HuH-7 (cell line): ENCODE measurements around the gene UACA.
"Not testable (repeated sequence)": the region's sequence is repeated elsewhere in the genome, so short reads cannot be mapped to it uniquely, and the experiment has no call there.

Source experiments
- DNase-seq: peaks from one replicate; pipeline ENCODE4 v3.0.0; 2011; ENCODE audit warnings: low spot score

The UACA gene, protein sequence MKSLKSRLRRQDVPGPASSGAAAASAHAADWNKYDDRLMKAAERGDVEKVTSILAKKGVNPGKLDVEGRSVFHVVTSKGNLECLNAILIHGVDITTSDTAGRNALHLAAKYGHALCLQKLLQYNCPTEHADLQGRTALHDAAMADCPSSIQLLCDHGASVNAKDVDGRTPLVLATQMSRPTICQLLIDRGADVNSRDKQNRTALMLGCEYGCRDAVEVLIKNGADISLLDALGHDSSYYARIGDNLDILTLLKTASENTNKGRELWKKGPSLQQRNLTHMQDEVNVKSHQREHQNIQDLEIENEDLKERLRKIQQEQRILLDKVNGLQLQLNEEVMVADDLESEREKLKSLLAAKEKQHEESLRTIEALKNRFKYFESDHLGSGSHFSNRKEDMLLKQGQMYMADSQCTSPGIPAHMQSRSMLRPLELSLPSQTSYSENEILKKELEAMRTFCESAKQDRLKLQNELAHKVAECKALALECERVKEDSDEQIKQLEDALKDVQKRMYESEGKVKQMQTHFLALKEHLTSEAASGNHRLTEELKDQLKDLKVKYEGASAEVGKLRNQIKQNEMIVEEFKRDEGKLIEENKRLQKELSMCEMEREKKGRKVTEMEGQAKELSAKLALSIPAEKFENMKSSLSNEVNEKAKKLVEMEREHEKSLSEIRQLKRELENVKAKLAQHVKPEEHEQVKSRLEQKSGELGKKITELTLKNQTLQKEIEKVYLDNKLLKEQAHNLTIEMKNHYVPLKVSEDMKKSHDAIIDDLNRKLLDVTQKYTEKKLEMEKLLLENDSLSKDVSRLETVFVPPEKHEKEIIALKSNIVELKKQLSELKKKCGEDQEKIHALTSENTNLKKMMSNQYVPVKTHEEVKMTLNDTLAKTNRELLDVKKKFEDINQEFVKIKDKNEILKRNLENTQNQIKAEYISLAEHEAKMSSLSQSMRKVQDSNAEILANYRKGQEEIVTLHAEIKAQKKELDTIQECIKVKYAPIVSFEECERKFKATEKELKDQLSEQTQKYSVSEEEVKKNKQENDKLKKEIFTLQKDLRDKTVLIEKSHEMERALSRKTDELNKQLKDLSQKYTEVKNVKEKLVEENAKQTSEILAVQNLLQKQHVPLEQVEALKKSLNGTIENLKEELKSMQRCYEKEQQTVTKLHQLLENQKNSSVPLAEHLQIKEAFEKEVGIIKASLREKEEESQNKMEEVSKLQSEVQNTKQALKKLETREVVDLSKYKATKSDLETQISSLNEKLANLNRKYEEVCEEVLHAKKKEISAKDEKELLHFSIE (N-terminal part only)

GRCh38 chr15:70763120-70763949 lies at the start of gene UACA:
TSS of gene UACA (minus strand) at chr15:70763558. CDS start at chr15:70763407, 151 bp downstream.
- DNase-seq, result peak; percentile 93

DNA sequence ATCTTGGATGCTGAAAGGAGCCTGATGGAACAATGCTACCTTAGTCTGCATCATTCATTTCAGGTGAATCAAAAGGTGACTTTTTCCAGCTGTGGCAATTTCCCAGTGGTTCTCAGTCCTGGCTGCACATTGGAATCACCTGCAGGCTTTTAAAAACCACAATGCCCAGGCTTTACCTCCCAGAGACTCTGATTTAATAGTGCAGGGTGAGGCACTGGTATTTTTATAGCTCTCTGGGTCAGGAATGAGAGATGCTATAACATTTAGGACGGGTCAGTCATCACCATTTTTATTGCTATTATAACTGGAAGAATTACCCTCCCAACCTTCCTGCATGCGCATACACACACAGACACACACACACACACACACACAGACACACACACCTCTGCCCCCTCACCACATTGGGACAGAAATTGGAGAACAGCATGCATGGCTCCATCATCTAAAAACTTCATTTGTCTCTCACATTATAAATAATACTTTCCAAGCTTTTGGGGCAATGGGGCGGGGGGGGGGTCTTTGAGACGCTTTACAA lies 49.5 kb upstream of the UACA start:
- no peak for DNase-seq

- DNase-seq, result no peak
Observed at GRCh38 chr15:70810916-70811578, 47.7 kb upstream of the UACA start.

- DNase-seq, result no peak
Observed at GRCh38 chr15:70806992-70807712, 43.8 kb upstream of the UACA start.

GRCh38 chr15:70804388-70804787 lies 41.0 kb upstream of the UACA start:
- DNase-seq, result not testable (repeated sequence)

DNA sequence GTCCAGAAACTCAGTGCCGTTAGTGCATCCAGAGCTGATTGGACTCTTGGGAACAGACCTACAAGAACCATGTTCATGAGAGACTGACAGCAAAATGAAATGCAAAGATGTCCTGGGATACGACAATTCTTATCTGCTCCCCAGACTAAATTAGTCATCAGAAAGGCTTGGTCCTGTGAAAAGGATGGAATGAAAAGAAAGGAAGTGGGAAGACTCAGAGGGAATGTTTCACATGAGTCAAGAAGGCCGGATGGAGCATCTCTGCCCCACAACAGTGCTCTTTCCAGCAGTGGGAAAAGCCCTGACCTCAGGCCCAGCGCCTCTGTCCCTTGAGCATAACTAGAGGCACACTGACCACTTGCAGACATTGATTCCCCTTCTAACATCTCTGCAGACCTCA lies 39.3 kb upstream of the UACA start:
- DNase-seq, result no peak

DNA sequence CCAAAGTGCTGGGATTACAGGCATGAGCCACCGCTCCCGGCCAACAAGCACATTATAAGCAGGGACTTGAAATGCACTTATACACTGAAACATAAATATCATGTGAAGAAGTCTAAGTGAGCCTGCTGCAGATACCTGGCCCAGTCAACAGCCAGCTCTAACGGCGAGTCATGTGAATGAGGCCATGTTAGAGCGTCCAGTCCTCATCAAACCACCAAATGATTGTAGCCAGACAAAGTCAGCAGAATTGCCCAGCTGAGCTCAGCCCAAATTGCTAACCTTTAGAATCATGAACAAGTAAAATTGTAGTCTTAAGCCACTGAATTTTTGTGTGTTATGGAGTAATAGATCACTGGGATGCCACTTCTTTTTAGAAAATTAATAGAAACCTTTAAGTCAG lies 37.8 kb upstream of the UACA start:
- no peak for DNase-seq

DNA sequence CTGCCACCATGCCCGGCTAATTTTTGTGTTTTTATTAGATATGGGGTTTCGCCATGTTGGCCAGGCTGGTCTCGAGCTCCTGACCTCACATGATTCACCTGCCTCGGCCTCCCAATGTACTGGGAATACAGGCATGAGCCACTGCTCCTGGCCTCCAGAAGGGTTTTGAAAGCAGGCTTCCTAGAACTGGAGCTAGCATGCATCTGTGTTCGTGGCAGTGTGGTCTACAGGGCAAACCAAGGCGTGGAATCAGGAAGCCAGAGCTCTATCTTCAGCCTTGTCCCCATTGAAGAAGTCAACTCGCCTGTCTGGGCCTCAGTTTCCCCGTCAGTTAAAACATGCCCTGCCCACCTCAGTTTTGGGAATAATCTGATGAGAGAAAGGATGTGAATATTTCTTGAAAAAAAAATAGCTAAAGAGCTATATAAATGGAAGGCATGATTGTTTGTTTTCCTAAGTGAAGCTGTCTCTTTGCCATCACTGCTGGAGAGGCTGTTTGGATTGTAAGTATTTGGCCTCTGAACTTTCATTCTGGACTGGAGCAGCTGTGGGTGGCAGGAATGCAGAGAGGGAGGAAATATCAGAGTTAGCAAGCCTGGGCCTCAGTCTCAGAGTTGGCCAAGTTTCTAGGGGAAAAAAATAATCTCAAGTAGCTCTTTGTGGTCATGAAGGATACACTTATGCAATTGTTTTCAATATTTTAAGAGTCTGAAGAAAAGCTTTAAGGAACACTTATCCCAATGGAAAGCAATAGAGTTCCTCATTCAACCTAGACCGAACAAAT lies 36.5 kb upstream of the UACA start:
- DNase-seq, result no peak

DNA sequence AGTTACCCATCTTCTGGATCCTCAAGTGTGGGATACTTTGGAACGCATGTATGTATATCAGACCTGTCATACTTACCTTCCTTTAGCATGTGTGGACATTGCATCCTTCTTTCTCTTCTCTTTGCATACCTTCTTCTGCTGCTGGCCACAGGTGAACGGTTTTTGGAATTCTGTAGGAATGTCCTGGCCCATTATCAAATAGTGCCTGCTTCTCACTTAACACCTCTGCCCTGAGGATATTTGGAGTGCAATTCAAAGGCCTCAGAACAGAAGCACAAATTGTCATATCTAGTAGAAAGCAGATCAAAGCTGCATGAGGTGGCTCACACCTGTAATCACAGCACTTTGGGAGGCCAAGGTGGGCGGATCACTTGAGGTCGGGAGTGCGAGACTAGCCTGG lies 34.1 kb upstream of the UACA start:
- DNase-seq, result no peak

GRCh38 chr15:70796516-70797310 lies 33.4 kb upstream of the UACA start:
- DNase-seq, result no peak

- no peak for DNase-seq
Observed at GRCh38 chr15:70795311-70795665, 31.9 kb upstream of the UACA start.

DNA sequence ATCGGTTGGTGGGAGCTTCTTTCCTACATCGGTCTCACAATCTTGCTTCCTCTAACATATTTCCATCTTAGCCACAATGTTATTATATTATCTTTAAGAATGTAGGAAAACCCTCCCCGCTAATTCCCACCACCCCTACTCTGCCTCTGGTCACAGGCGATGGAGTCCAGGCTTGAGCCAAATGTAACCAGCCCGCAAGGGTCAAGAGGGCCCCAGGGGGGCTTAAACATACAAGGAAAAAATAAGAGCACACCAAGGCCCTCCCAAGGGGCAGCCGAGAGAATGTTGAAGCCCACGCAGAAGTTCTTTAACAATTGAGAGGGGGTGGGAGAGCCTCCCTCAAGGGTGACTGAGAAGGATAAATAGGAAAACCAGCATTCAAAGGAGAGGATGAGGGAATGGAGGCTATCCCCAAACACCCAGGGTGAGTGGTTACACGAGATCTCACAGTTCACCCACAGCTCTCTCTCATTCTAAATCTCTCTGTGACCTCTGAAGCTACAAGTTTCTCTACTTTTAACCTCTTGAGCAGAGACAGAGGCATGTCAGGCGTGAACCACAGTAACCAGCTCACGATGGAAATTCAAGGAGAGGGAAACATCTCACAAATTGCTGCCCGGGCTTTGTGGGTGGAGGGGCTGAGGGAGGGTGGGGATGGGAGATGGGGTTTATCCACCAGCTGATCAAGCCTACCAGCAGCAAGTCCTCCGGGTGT lies 31.4 kb upstream of the UACA start:
- no peak for DNase-seq

GRCh38 chr15:70793694-70794093 lies 30.3 kb upstream of the UACA start:
- DNase-seq, result no peak

- no peak for DNase-seq
Observed at GRCh38 chr15:70792171-70792573, 28.8 kb upstream of the UACA start.

DNA sequence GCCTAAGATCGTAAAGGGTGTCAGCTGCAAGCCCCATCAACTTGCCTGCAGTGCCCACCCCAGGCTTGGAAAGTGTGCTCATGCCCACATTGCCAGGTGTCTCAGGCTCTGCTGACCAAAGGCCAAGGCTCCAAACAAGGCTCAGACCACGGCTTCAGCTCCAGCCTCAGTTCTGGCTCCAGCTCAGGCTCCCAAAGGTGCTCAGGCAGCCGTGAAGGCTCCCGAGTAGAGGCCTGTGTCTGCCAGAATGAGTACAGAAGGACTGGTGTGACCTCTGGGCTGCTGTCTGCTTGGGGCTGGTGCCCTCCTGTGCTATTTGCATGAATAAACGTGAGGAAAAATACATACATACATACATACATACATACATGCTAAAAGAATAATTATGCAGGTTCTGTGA lies 27.9 kb upstream of the UACA start:
- no peak for DNase-seq

DNA sequence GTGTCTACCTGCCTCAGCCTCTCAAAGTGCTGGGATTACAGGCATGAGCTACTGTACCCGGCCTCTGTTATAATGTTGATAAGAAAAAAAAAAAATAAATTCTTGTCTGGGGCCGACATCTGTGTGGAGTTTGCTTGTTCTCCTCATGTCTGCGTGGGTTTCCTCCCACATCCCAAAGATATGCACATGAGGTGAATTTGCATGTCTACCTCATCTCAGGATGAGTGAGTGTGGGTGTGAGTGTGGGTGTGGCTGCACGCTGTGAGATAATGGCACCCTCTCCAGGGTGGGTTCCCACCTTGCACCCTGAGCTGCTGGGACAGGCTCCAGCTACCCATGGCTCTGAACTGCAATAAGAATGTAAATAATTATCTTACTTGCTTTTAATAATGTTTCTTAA lies 25.9 kb upstream of the UACA start:
- no peak for DNase-seq
